HG03095 (cell line): Measurements from ENCODE around the gene VPS13A.
"Not testable (repeated sequence)": the region's sequence is repeated elsewhere in the genome, so short reads cannot be mapped to it uniquely, and the experiment has no call there.

Experiments used
- ATAC-seq: cut with Tn5 transposase; IDR thresholded peaks from one replicate; pipeline ENCODE4 v1.9.1; 2021; ENCODE audit warnings: moderate library complexity; ENCODE audit not compliant: unreplicated experiment

VPS13A gene

GRCh38 chr9:77293949-77294348 lies 116.6 kb downstream of the VPS13A start:
- ATAC-seq: no peak

GRCh38 chr9:77304543-77304942 lies 127.2 kb downstream of the VPS13A start:
- no peak for ATAC-seq

DNA sequence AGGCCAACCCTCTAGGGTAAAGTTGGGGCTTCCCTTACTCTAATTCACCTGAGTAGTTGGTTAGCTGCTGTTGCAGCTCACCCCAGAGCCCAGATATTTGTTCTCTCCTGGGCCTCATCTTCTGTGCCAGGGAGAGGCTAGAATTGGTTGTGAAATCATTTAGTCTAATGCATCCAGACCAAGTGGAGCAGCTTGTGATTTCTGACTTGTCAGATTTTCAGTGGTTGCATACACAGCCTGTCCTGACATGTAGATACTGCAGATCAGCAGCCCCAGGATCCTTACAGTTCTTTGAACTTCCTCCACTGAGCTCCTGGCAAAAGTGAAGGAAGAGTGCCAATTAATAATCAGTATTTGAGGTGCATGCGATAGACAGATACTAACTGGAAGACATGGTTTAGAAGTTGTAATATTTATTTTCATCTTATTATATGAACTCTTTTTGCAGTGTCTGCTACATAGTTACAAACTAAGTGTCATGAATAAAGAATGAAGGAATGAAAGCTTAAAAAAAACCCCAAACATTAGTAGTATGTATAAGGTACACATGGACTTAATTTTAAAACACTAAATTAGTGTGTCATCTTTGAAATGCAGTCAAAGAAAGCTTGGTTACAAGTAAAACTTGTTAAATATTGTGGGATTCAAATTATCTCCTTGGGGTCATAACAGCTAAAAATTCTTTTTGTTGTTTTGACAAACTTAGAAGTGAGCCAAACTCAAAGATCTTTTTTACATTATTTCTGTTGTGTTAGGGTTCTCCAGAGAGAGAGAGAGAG lies 128.5 kb downstream of the VPS13A start:
- ATAC-seq: no peak

DNA sequence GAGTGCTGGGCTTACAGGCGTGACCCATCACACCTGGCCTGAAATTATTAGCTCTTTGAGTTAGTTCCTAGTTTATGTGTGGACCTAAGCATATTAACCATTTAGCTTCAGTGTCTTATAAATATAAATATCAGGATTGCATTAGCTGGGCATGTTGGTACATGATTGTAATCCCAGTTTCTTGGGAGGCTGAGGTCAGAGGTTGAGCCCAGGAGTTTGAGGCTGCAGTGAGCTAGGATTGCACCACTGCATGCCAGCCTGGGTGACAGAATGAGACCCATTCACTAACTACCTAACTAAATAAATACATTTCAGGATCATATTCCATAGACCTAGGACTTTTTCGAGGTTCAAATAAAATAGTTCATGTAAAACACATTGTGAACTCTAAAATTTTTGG lies 129.8 kb downstream of the VPS13A start:
- no peak for ATAC-seq

DNA sequence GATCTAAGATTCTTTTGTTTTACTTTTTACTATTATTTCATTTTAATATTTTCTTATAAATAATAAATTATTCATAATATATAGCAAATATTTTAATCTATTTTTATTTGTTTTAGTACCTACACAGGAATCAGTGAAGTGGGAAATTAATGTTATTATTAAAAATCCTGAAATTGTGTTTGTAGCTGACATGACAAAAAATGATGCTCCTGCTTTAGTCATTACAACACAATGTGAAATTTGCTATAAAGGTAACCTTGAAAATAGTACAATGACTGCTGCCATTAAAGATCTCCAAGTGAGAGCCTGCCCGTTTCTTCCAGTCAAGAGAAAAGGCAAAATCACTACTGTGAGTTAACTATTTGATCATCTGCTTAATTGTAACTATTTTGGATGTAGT lies 138.7 kb downstream of the VPS13A start:
- ATAC-seq: no peak

DNA sequence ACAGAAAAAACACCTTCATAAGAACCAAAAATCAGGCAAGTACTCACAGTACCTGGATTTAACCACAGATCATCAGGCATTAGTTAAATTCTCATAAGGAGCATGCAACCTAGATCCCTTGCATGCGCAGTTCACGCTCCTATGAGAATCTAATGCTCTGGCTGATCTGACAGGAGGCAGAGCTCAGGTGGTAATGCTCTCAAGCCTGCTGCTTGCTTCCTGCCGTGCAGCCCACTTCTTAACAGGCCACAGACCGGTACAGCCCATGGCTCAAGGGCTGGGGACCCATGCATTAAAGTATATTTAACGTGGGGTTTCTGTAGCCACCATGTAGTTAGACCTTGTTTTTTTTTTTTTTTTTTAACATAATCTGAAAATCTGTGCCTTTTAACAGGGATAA lies 147.7 kb downstream of the VPS13A start:
- no peak for ATAC-seq

GRCh38 chr9:77328102-77328501 lies 150.8 kb downstream of the VPS13A start:
- no peak for ATAC-seq

DNA sequence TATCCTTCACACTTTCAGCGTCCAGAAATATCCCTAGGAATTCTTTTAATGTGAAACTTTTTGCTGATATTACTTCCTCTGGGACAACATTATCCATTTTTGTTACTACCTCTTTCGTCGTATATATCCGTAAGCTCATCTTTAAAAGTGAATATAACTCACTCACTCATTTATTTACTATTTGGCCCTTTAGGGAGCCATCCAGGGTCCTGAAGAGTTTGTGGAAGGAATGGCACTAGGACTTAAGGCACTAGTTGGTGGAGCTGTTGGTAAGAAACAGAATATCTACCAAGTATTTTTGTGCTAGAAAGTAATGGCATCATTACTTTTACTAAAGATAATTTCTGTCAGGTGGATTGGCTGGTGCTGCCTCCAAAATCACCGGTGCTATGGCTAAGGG lies 192.7 kb downstream of the VPS13A start:
- ATAC-seq: no peak

GRCh38 chr9:77374266-77374665 lies 196.9 kb downstream of the VPS13A start:
- ATAC-seq: no peak

DNA sequence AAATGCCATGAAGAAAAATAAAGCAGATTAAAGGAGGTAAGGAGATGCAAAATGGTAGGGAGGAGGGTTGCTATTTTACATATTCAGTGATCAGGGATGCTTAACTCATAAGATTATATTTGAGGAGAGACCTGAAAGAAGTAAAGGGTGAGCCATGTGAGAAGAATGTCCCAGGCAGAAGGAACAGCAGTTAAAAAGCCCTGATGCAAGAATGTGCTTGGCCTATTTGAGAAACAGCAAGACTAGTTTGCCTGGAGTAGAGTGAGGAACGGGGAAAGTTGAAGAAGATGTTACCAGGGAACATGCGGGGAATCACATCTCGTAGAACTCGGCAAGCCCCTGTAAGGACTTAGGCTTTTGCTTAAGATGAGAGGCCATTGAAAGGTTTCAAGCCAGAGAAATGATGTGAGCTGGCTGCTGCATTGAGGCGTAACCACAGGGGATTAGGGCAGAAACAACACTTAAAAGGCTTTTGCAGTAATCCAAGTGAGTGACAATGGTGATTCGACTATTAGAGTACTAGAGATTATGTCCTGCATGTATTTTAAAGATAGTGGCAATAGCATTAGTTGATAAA lies 198.7 kb downstream of the VPS13A start:
- ATAC-seq: no peak

- no peak for ATAC-seq
Observed at GRCh38 chr9:77384406-77384805, 207.1 kb downstream of the VPS13A start.

DNA sequence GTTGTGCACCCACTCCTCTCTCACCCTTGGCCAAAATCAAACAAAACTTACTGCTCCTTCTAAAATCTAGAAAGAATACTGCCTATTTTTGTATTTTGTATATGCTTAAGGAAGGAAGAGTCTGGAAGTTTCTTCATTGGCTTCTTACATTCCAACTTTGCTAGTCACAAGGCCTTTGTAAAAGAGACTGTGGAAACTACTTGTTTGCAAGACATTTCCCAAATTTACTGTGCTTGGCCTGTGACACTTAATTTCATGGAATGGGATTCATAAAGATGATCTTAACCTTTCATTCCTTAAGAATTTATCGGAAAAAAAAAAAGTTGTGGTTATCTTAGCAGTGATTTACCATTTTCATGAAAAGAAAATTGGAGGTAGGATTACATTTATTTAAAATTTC lies 208.9 kb downstream of the VPS13A start:
- ATAC-seq: no peak

GRCh38 chr9:77391834-77392233 lies 214.5 kb downstream of the VPS13A start:
- no peak for ATAC-seq

DNA sequence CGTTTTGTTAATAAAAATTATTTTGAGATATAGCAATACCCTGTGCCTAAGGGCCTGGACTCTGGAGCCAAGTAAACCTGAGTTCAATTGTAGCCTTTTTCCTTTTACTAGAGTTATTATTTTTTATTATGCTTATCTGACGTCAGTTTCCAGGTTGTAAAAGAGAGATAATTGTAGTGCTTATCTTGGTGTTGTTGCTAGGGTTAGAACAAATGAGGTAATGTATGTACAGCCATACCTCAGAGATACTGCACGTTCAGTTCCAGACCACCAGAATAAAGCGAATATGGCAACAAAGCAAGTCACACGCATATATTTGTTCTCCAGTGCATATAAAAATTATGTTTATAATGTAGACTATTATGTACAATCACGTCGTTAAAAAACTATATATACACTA lies 215.0 kb downstream of the VPS13A start:
- no peak for ATAC-seq

DNA sequence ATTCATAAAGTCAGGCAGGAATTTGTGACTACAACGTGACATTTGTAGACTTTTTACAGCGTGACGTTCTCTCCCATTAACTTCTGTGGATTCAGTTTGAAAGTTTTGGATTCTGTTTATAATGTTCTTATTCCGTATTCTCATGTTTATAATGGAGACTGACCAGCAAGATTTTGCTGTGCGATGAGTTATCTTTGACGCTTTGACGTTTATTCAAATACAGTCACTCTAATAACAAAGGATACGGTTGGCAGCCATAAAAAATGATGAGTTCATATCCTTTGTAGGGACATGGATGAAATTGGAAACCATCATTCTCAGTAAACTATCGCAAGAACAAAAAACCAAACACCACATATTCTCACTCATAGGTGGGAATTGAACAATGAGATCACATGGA lies 221.2 kb downstream of the VPS13A start:
- ATAC-seq: not testable (repeated sequence)

GRCh38 chr9:77399964-77400363 lies 222.6 kb downstream of the VPS13A start:
- ATAC-seq: no peak

DNA sequence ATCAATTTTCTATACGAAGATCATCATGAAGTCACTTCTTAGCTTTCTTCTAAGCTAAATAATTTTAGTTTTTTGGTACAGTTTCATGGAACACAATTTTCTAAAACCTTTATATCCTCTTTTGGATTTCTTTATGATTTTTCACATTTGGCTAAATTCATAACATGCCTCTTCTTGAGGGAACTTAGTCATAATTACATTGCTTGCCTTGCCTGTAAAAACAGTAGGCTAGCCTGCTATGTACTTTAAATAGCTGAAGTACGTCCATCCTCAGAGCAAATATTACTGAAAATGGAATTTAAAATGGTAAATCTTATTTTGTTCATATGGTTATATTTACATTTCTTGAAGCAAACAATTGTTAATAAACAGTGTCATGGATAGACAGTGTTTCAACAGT lies 225.0 kb downstream of the VPS13A start:
- no peak for ATAC-seq

DNA sequence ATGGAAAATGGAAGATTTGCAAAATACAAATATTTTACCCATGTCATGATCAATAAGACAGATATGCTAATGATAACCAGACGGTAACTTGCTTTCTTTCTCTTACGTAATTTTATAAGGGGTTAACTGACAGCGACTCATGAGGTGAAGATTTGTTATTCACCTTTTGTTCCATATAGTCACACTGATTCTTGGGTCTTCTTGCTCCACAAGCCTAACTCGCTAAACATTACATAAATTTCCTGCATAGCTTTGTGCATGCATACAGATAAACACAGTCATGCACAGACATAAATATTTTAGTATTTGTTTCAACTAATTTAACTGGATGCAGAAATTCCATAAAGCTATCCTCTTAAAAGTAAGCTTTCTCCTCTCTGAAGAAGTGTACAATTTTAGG lies 225.9 kb downstream of the VPS13A start:
- ATAC-seq: no peak

DNA sequence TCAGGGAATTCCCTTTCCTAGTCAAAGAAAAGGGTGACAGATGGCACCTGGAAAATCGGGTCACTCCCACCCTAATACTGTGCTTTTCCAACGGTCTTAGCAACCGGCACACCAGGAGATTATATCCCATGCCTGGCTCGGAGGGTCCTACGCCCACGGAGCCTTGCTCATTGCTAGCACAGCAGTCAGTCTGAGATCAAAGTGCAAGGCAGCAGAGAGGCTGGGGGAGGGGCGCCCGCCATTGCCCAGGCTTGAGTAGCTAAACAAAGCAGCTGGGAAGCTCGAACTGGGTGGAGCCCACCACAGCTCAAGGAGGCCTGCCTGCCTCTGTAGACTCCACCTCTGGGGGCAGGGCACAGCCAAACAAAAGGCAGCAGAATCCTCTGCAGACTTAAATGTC lies 231.2 kb downstream of the VPS13A start:
- ATAC-seq: not testable (repeated sequence)

DNA sequence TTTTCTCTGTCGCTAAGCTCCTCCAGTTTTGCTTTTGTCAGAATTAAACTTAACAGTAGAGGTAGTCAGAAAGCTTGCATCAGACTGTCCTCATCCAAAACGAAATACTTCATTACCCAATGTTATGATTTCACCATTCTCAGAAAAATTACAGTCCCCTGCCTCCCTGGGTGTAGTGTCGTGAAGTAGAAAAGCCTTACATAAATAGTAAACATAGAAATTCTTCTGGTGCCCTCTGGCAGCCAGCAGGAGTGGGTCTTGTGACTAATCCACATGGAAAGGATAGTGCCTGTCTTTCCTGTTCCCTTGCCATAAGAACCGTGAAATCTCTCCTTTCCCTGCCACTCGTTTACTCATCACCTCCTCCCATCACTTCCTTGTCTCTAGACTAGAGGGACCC lies 240.2 kb downstream of the VPS13A start:
- ATAC-seq: no peak

DNA sequence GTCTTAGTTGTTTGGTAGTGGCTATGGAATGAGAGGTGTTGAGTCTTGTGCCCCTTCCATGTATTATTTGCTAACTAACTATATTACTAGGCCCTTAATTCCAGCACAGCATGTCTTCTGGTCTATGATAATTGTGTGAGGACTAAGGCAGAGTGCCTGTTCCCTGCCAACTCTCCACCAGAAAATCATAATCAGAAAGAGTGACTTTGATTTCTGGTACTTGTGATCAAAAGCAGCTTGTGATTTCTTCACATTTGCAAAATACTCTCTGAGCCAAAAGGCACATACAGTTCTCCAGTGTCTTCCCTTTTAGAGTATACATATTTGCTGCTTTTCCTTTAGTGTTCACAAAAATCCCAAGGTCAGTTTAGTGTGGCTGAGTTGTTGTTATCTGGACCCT lies 240.9 kb downstream of the VPS13A start:
- ATAC-seq: no peak

DNA sequence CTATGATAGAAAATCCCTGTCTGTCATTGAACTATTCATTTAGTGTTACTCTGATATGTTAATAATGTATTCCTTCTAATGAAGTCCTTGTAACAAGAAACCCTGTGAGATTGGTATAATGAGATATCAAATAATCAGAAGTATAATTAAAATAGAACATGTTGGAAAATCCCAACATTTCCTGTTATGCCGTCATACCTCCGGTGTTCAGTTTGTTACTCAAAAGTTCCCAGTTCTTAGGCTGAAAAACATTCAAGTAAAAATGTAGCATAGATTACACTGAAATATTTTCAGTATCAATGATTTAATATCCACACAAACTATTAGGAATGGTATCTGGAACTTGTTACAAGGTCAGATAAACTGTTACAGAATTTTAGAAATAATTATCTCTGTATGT lies 243.3 kb downstream of the VPS13A start:
- no peak for ATAC-seq
